ENCODE data around the gene TSEN2. TPM values are rescaled to one million over a fixed set of nuclear protein-coding genes. Genes with fewer than 3 reads are reported as not detected.
"Not testable (repeated sequence)": the region's sequence is repeated elsewhere in the genome, so short reads cannot be mapped to it uniquely, and the experiment has no call there.

TSEN2 gene
- total RNA-seq, 4 donors from 2014 or later = 16.1 to 26.7 (median 21.4) TPM

- no peaks in the 10 kb centered on the region for H3K36me3 ChIP-seq
- no peak for ATAC-seq
- 71 to 80% methylated on average over 4 of the region's 4 CpGs for WGBS, 2 donors (ENCODE audit: low coverage in 1 of 2)
- H3K27ac ChIP-seq = no peak overlapping the region
- peaks cover 0 to 12% (median 0%) of the 10 kb centered on the region in 3 donors for H3K9me3 ChIP-seq
- TF ChIP-seq POLR2AphosphoS5 (IDR thresholded peaks at IDR 0.05) (no peak), EP300 (IDR thresholded peaks at IDR 0.05) (no peak), CTCF (IDR thresholded peaks at IDR 0.05) (no peak), POLR2A (IDR thresholded peaks at IDR 0.05) (no peak)
- no peak overlapping the region for H3K4me3 ChIP-seq
- peaks cover 40% of the 10 kb centered on the region for H3K27me3 ChIP-seq
- H3K4me1 ChIP-seq = no peaks in the 10 kb centered on the region
Measured at GRCh38 chr3:12447075-12447474, 37.2 kb upstream of the TSEN2 start.

- not testable (repeated sequence) for ATAC-seq, H3K27ac ChIP-seq, H3K4me3 ChIP-seq, H3K36me3 ChIP-seq, H3K4me1 ChIP-seq
- peaks cover 30% of the 10 kb centered on the region for H3K27me3 ChIP-seq
- WGBS, 2 donors (ENCODE audit: low coverage in 1 of 2) = 71 to 78% methylated on average over 1 to 4 of the region's 4 CpGs
- H3K9me3 ChIP-seq = peaks cover 0 to 15% (median 0%) of the 10 kb centered on the region in 3 donors
Measured at GRCh38 chr3:12448404-12449202, 35.7 kb upstream of the TSEN2 start.

GRCh38 chr3:12449889-12450682 is 34.2 kb upstream of the TSEN2 start:
- Histone ChIP-seq H3K4me3 (no peak overlapping the region), H3K9me3 (peaks cover 0 to 15% (median 0%) of the 10 kb centered on the region in 3 donors), H3K4me1 (no peaks in the 10 kb centered on the region), H3K27me3 (peaks cover 16% of the 10 kb centered on the region), H3K36me3 (no peaks in the 10 kb centered on the region), H3K27ac (no peak overlapping the region)
- WGBS, 2 donors (ENCODE audit: low coverage in 1 of 2) = 43 to 62% methylated on average over 2 to 8 of the region's 8 CpGs
- ATAC-seq = no peak
- TF ChIP-seq CTCF (IDR thresholded peaks at IDR 0.05) = no peak
- TF ChIP-seq EP300 (IDR thresholded peaks at IDR 0.05) = no peak
- TF ChIP-seq POLR2A (IDR thresholded peaks at IDR 0.05) = no peak
- TF ChIP-seq POLR2AphosphoS5 (IDR thresholded peaks at IDR 0.05) = no peak

- H3K9me3 ChIP-seq = peaks cover 0 to 15% (median 0%) of the 10 kb centered on the region in 3 donors
- no peak overlapping the region for H3K4me3 ChIP-seq
- H3K36me3 ChIP-seq = no peaks in the 10 kb centered on the region
- 81 to 100% methylated on average over 1 to 2 of the region's 5 CpGs for WGBS, 2 donors (ENCODE audit: low coverage in 1 of 2)
- H3K27me3 ChIP-seq = peaks cover 8% of the 10 kb centered on the region
- no peak overlapping the region for H3K27ac ChIP-seq
- no peaks in the 10 kb centered on the region for H3K4me1 ChIP-seq
- TF ChIP-seq EP300 (IDR thresholded peaks at IDR 0.05) = no peak
- TF ChIP-seq CTCF (IDR thresholded peaks at IDR 0.05) = no peak
- no peak for TF ChIP-seq POLR2AphosphoS5 (IDR thresholded peaks at IDR 0.05)
- TF ChIP-seq POLR2A (IDR thresholded peaks at IDR 0.05) = no peak
- ATAC-seq = no peak
Measured at GRCh38 chr3:12451481-12451880, 32.8 kb upstream of the TSEN2 start.

- H3K4me3 ChIP-seq = no peak overlapping the region
- H3K9me3 ChIP-seq = peaks cover 0 to 15% (median 0%) of the 10 kb centered on the region in 3 donors
- TF ChIP-seq EP300 (IDR thresholded peaks at IDR 0.05) = no peak
- no peak for TF ChIP-seq POLR2AphosphoS5 (IDR thresholded peaks at IDR 0.05)
- TF ChIP-seq POLR2A (IDR thresholded peaks at IDR 0.05) = no peak
- no peak for TF ChIP-seq CTCF (IDR thresholded peaks at IDR 0.05)
- no peaks in the 10 kb centered on the region for H3K4me1 ChIP-seq
- WGBS, 2 donors (ENCODE audit: low coverage in 1 of 2) = 80 to 100% methylated on average over 1 of the region's 1 CpG
- H3K36me3 ChIP-seq = no peaks in the 10 kb centered on the region
- no peak overlapping the region for H3K27ac ChIP-seq
- no peak for ATAC-seq
- peaks cover 4% of the 10 kb centered on the region for H3K27me3 ChIP-seq
Measured at GRCh38 chr3:12451960-12452359, 32.3 kb upstream of the TSEN2 start.
